NCI-H2107 (cell line): ENCODE data around the gene POU4F3.

Source experiments
- DNase-seq: peaks from one replicate; lab custom pipeline; 2025; lab: John Stamatoyannopoulos, UW

Gene POU4F3

GRCh38 chr5:146339715-146340259 lies 1.1 kb downstream of the POU4F3 start:
- no peak for DNase-seq

GRCh38 chr5:146340260-146341081 lies 1.8 kb downstream of the POU4F3 start:
- DNase-seq, result no peak

- no peak for DNase-seq
These were observed 3.2 kb downstream of the POU4F3 start for GRCh38 chr5:146341854-146342253.

- DNase-seq, result no peak
These were observed 3.9 kb downstream of the POU4F3 start for GRCh38 chr5:146342519-146342881.

GRCh38 chr5:146342882-146343865 lies 4.5 kb downstream of the POU4F3 start:
- DNase-seq, result no peak

- no peak for DNase-seq
These were observed 5.8 kb downstream of the POU4F3 start for GRCh38 chr5:146344155-146345118.

GRCh38 chr5:146345240-146345577 lies 6.6 kb downstream of the POU4F3 start:
- no peak for DNase-seq

- no peak for DNase-seq
These were observed 7.1 kb downstream of the POU4F3 start for GRCh38 chr5:146345578-146346366.

- DNase-seq, result no peak
These were observed 18.5 kb downstream of the POU4F3 start for GRCh38 chr5:146357126-146357525.

GRCh38 chr5:146359836-146360235 lies 21.2 kb downstream of the POU4F3 start:
- DNase-seq, result no peak

GRCh38 chr5:146363161-146363874 lies 24.7 kb downstream of the POU4F3 start:
- DNase-seq, result no peak

GRCh38 chr5:146365618-146366017 lies 27.0 kb downstream of the POU4F3 start:
- DNase-seq, result no peak

GRCh38 chr5:146366904-146367303 lies 28.3 kb downstream of the POU4F3 start:
- DNase-seq, result no peak

GRCh38 chr5:146368137-146368536 lies 29.5 kb downstream of the POU4F3 start:
- no peak for DNase-seq

- no peak for DNase-seq
These were observed 31.1 kb downstream of the POU4F3 start for GRCh38 chr5:146369691-146370090.

GRCh38 chr5:146376821-146377220 lies 38.2 kb downstream of the POU4F3 start:
- no peak for DNase-seq

GRCh38 chr5:146378986-146379385 lies 40.3 kb downstream of the POU4F3 start:
- DNase-seq, result no peak

GRCh38 chr5:146380714-146381113 lies 42.1 kb downstream of the POU4F3 start:
- DNase-seq, result no peak

- no peak for DNase-seq
These were observed 49.7 kb downstream of the POU4F3 start for GRCh38 chr5:146388386-146388785.

GRCh38 chr5:146390469-146390868 lies 51.8 kb downstream of the POU4F3 start:
- DNase-seq, result no peak
